ENCODE results near the gene MED26. TPM values are rescaled to one million over a fixed set of nuclear protein-coding genes. Genes with fewer than 3 reads are reported as not detected.

MED26 gene
- total RNA-seq, 2 donors from 2014 or later = 5.2 to 5.9 TPM

GRCh38 chr19:16527971-16528521 lies 100.0 kb downstream of the MED26 start:
- DNase-seq (ENCODE audit: low spot score) = no peak
- H3K36me3 ChIP-seq = peaks cover 98% of the 10 kb centered on the region
- H3K27ac ChIP-seq = no peak overlapping the region
- H3K27me3 ChIP-seq = no peaks in the 10 kb centered on the region
- H3K4me1 ChIP-seq = no peaks in the 10 kb centered on the region
- TF ChIP-seq CTCF (IDR thresholded peaks at IDR 0.05) = peak in 1 of 2 donors; percentile 20
- H3K4me3 ChIP-seq = no peak overlapping the region
- no peaks in the 10 kb centered on the region for H3K9me3 ChIP-seq

GRCh38 chr19:16527334-16527935 lies 100.6 kb downstream of the MED26 start:
- no peak for TF ChIP-seq CTCF (IDR thresholded peaks at IDR 0.05)
- DNase-seq (ENCODE audit: low spot score) = no peak
- Histone ChIP-seq H3K9me3 (no peaks in the 10 kb centered on the region), H3K4me3 (no peak overlapping the region), H3K4me1 (no peaks in the 10 kb centered on the region), H3K27me3 (no peaks in the 10 kb centered on the region), H3K36me3 (peaks cover 98% of the 10 kb centered on the region), H3K27ac (no peak overlapping the region)

GRCh38 chr19:16525751-16526481 lies 102.1 kb downstream of the MED26 start:
- Histone ChIP-seq H3K27me3 (no peaks in the 10 kb centered on the region), H3K27ac (no peak overlapping the region), H3K9me3 (no peaks in the 10 kb centered on the region), H3K36me3 (peaks cover 98% of the 10 kb centered on the region), H3K4me1 (no peaks in the 10 kb centered on the region), H3K4me3 (no peak overlapping the region)
- no peak for DNase-seq (ENCODE audit: low spot score)
- TF ChIP-seq CTCF (IDR thresholded peaks at IDR 0.05) = no peak

GRCh38 chr19:16524991-16525734 lies 102.8 kb downstream of the MED26 start:
- no peak for DNase-seq (ENCODE audit: low spot score)
- no peaks in the 10 kb centered on the region for H3K9me3 ChIP-seq
- H3K27ac ChIP-seq = no peak overlapping the region
- no peaks in the 10 kb centered on the region for H3K4me1 ChIP-seq
- no peak overlapping the region for H3K4me3 ChIP-seq
- TF ChIP-seq CTCF (IDR thresholded peaks at IDR 0.05) = no peak
- no peaks in the 10 kb centered on the region for H3K27me3 ChIP-seq
- H3K36me3 ChIP-seq = peaks cover 98% of the 10 kb centered on the region

Other genes with a start within 250 kb of the MED26 start
- 10 to 100 TPM; 24.0 to 27.4 TPM for gene EPS15L1, start 156.2 kb downstream of the MED26 start, total RNA-seq
- gene CALR3, start 132.0 kb downstream of the MED26 start, total RNA-seq = not detected
- gene C19orf44, start 131.8 kb downstream of the MED26 start, total RNA-seq = 1 to 10 TPM; 2.3 to 6.0 TPM
- gene CHERP, start 85.8 kb downstream of the MED26 start, total RNA-seq = 1 to 10 TPM; 4.3 to 8.0 TPM
- gene SLC35E1, start 55.8 kb downstream of the MED26 start, total RNA-seq = 10 to 100 TPM; 27.5 to 34.9 TPM
- gene SMIM7, start 31.9 kb upstream of the MED26 start, total RNA-seq = 10 to 100 TPM; 50.9 to 56.7 TPM
- gene TMEM38A, start 32.9 kb upstream of the MED26 start, total RNA-seq = 10 to 100 TPM; 12.1 to 14.5 TPM
- gene NWD1, start 91.6 kb upstream of the MED26 start, total RNA-seq = under 1 TPM in 1 of 2 donors, not detected in 1; 0.07 TPM
- gene SIN3B, start 201.2 kb upstream of the MED26 start, total RNA-seq = 10 to 100 TPM; 15.4 to 17.9 TPM